Measurements from ENCODE around the gene TNFRSF13B. TPM values are rescaled to one million over a fixed set of nuclear protein-coding genes. Genes with fewer than 3 reads are reported as not detected.

TNFRSF13B gene
- total RNA-seq, 1 experiment from 2014 or later = not detected

DNA sequence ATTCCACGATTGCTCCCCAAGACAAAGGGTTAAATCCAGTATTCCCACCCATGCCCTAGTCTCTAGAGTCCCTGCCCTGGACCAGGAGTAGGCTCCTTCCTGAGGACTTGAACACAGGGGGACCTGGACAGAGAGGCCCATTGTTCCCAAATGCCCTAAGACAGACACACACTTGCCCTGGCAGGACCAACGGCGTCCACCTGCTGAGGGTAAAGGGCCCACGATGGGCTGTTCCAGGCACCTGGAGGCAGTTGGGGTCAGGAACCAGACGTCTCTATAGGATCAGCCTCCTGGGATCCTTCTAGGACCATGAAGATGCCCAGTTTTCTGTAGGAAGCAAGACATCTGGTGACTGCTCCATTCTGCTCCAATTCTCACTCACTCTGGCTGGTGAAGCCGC, 39.3 kb downstream of the TNFRSF13B start:
- H3K79me2 ChIP-seq (ENCODE audit: low read length) = no peaks in the 10 kb centered on the region
- no peaks in the 10 kb centered on the region for H3K36me3 ChIP-seq (ENCODE audit: low read depth, low read length)
- CTCF ChIA-PET = no interaction called here
- no peaks in the 10 kb centered on the region for H3F3A ChIP-seq (ENCODE audit: low read length, unreplicated experiment)
- H3K9me2 ChIP-seq (replicated peaks; ENCODE audit: low read length) = no peaks in the 10 kb centered on the region
- H3K4me3 ChIP-seq (ENCODE audit: low read length) = no peak overlapping the region
- BruUV-seq (replicated peaks) = no TSS peak
- H3K9ac ChIP-seq (ENCODE audit: low read length) = no peak overlapping the region
- intact Hi-C loops (cut with micrococcal nuclease) = no loop called here
- H3K4me2 ChIP-seq (ENCODE audit: low read length) = no peak overlapping the region
- no peak overlapping the region for H2AFZ ChIP-seq (ENCODE audit: low read length)
- H3K9me3 ChIP-seq (ENCODE audit: low read length) = no peaks in the 10 kb centered on the region
- TF ChIP-seq EZH2 (IDR thresholded peaks at IDR 0.05; ENCODE audit: low read length, unreplicated experiment) = no peak
- TF ChIP-seq, protein P1, sequence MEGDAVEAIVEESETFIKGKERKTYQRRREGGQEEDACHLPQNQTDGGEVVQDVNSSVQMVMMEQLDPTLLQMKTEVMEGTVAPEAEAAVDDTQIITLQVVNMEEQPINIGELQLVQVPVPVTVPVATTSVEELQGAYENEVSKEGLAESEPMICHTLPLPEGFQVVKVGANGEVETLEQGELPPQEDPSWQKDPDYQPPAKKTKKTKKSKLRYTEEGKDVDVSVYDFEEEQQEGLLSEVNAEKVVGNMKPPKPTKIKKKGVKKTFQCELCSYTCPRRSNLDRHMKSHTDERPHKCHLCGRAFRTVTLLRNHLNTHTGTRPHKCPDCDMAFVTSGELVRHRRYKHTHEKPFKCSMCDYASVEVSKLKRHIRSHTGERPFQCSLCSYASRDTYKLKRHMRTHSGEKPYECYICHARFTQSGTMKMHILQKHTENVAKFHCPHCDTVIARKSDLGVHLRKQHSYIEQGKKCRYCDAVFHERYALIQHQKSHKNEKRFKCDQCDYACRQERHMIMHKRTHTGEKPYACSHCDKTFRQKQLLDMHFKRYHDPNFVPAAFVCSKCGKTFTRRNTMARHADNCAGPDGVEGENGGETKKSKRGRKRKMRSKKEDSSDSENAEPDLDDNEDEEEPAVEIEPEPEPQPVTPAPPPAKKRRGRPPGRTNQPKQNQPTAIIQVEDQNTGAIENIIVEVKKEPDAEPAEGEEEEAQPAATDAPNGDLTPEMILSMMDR (conservative IDR thresholded peaks at IDR 0.05; ENCODE audit: low read depth, low read length) = no peak
- no peak for TF ChIP-seq EZH2phosphoT487 (IDR thresholded peaks at IDR 0.05; ENCODE audit: borderline replicate concordance, low read length)
- ATAC-seq (no peak), DNase-seq (no peak)
- no peaks in the 10 kb centered on the region for H4K20me1 ChIP-seq (ENCODE audit: low read length)
- no peaks in the 10 kb centered on the region for H3K27me3 ChIP-seq (ENCODE audit: low read length)
- POLR2A ChIA-PET (ENCODE audit: unreplicated experiment) = no interaction called here
- H3K27ac ChIP-seq (ENCODE audit: low read length) = no peak overlapping the region
- no peaks in the 10 kb centered on the region for H3K4me1 ChIP-seq (ENCODE audit: insufficient read depth, low read length)

DNA sequence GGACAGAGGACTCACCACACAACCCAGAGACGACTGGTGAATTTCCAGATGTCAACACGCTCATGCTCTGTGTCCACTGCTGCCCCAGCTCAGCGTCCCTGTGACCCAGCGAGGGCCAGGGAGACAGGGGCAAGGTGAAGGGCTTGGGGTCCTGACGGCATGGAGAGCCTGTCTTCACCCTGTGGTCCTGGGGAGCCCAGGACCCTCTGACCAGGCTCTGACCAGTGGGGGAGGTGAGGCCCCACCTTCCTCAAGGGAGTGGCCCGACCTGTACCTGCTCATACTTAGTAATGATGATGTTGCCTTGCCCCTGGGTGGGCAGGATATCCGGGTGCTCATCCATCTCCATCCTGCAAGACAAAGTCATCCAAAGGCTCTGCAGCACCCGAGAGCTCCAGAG, 39.8 kb downstream of the TNFRSF13B start:
- ChIA-PET POLR2A (ENCODE audit: unreplicated experiment) (no interaction called here), CTCF (no interaction called here)
- Histone ChIP-seq H3K9me3 (ENCODE audit: low read length) (no peaks in the 10 kb centered on the region), H2AFZ (ENCODE audit: low read length) (no peak overlapping the region), H3F3A (ENCODE audit: low read length, unreplicated experiment) (no peaks in the 10 kb centered on the region), H3K27me3 (ENCODE audit: low read length) (no peaks in the 10 kb centered on the region), H3K4me1 (ENCODE audit: insufficient read depth, low read length) (no peaks in the 10 kb centered on the region), H3K9ac (ENCODE audit: low read length) (no peak overlapping the region), H3K79me2 (ENCODE audit: low read length) (no peaks in the 10 kb centered on the region), H3K4me3 (ENCODE audit: low read length) (no peak overlapping the region), H3K9me2 (replicated peaks; ENCODE audit: low read length) (no peaks in the 10 kb centered on the region), H3K27ac (ENCODE audit: low read length) (no peak overlapping the region), H3K36me3 (ENCODE audit: low read depth, low read length) (no peaks in the 10 kb centered on the region), H3K4me2 (ENCODE audit: low read length) (no peak overlapping the region), H4K20me1 (ENCODE audit: low read length) (no peaks in the 10 kb centered on the region)
- no TSS peak for BruUV-seq (replicated peaks)
- no peak for TF ChIP-seq EZH2phosphoT487 (IDR thresholded peaks at IDR 0.05; ENCODE audit: borderline replicate concordance, low read length)
- no peak for TF ChIP-seq EZH2 (IDR thresholded peaks at IDR 0.05; ENCODE audit: low read length, unreplicated experiment)
- TF ChIP-seq, protein P1 (conservative IDR thresholded peaks at IDR 0.05; ENCODE audit: low read depth, low read length) = no peak
- intact Hi-C loops (cut with micrococcal nuclease) = no loop called here
- ATAC-seq = no peak
- no peak for DNase-seq

DNA sequence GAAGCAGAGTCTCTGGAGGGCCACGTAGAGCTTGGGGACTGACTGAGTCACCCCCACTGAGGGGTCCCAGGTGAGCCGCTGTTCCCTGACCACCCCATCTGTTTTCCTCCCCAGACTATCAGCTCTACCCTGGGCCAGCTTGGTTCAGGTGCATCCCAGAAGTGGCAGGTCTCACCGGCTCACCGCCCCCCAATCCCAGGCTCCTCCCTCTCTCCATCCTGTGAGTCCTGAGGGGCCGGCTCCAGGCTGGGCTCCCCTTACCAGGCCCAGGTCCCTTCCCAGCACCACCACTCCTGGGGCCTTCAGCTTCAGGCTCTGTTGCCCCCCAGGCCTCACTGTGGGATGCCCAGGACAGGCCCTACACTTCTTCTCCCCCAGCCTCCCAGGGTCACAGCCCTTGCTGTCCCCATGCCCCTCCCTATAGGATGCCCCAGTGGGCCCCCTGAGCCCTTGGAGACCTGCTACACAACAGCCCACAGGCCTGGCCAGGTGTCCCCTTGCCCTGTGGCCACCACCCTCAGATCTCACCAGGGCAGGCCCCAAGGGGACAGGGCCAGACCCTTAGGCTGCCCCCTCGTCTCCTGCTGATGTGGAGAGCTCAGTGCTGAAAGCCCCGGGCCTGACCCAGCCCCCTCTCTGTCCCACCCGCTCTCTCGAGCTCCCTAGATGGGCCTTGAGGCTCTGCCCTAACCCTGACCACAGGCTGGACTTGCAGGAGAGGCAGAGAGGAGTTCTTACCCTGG, 40.4 kb downstream of the TNFRSF13B start:
- ChIA-PET CTCF (no interaction called here), POLR2A (ENCODE audit: unreplicated experiment) (no interaction called here)
- intact Hi-C loops (cut with micrococcal nuclease) = no loop called here
- Histone ChIP-seq H2AFZ (ENCODE audit: low read length) (no peak overlapping the region), H4K20me1 (ENCODE audit: low read length) (no peaks in the 10 kb centered on the region), H3K36me3 (ENCODE audit: low read depth, low read length) (no peaks in the 10 kb centered on the region), H3K9me3 (ENCODE audit: low read length) (no peaks in the 10 kb centered on the region), H3K4me3 (ENCODE audit: low read length) (no peak overlapping the region), H3K27me3 (ENCODE audit: low read length) (no peaks in the 10 kb centered on the region), H3K27ac (ENCODE audit: low read length) (no peak overlapping the region), H3K9ac (ENCODE audit: low read length) (no peak overlapping the region), H3K79me2 (ENCODE audit: low read length) (no peaks in the 10 kb centered on the region), H3F3A (ENCODE audit: low read length, unreplicated experiment) (no peaks in the 10 kb centered on the region), H3K4me1 (ENCODE audit: insufficient read depth, low read length) (no peaks in the 10 kb centered on the region), H3K9me2 (replicated peaks; ENCODE audit: low read length) (no peaks in the 10 kb centered on the region), H3K4me2 (ENCODE audit: low read length) (no peak overlapping the region)
- BruUV-seq (replicated peaks) = no TSS peak
- DNase-seq (no peak), ATAC-seq (no peak)
- TF ChIP-seq EZH2phosphoT487 (IDR thresholded peaks at IDR 0.05; ENCODE audit: borderline replicate concordance, low read length) (no peak), EZH2 (IDR thresholded peaks at IDR 0.05; ENCODE audit: low read length, unreplicated experiment) (no peak)
- TF ChIP-seq, protein P1 (conservative IDR thresholded peaks at IDR 0.05; ENCODE audit: low read depth, low read length) = no peak
